GM12872 (cell line): ENCODE results near the gene ZNF507.

Experiments used
- TF ChIP-seq, protein P1 (sequence below): IDR thresholded peaks from 3 replicates; pipeline ENCODE4 v1.5.1; 2011; ENCODE audit warnings: low read depth, mild to moderate bottlenecking, low read length, moderate library complexity; ENCODE audit not compliant: insufficient read depth

ZNF507 gene

DNA sequence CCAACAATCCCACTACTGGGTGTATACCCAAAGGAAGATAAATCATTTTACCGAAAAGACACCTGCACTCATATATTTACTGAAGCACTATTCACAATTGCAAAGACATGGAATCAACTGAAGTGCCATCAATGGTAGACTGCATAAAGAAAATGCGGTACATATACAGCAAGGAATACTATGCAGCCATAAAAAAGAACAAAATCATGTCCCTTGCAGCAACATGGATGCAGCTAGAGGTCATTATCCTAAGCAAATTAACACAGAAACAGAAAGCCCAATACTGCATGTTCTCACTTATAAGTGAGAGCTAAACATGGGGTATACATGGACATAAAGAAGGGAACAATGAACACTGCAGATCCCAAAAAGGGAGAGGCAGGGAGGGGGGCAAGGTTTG is 2.7 kb upstream of the ZNF507 start:
- TF ChIP-seq, protein P1, sequence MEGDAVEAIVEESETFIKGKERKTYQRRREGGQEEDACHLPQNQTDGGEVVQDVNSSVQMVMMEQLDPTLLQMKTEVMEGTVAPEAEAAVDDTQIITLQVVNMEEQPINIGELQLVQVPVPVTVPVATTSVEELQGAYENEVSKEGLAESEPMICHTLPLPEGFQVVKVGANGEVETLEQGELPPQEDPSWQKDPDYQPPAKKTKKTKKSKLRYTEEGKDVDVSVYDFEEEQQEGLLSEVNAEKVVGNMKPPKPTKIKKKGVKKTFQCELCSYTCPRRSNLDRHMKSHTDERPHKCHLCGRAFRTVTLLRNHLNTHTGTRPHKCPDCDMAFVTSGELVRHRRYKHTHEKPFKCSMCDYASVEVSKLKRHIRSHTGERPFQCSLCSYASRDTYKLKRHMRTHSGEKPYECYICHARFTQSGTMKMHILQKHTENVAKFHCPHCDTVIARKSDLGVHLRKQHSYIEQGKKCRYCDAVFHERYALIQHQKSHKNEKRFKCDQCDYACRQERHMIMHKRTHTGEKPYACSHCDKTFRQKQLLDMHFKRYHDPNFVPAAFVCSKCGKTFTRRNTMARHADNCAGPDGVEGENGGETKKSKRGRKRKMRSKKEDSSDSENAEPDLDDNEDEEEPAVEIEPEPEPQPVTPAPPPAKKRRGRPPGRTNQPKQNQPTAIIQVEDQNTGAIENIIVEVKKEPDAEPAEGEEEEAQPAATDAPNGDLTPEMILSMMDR: no peak

DNA sequence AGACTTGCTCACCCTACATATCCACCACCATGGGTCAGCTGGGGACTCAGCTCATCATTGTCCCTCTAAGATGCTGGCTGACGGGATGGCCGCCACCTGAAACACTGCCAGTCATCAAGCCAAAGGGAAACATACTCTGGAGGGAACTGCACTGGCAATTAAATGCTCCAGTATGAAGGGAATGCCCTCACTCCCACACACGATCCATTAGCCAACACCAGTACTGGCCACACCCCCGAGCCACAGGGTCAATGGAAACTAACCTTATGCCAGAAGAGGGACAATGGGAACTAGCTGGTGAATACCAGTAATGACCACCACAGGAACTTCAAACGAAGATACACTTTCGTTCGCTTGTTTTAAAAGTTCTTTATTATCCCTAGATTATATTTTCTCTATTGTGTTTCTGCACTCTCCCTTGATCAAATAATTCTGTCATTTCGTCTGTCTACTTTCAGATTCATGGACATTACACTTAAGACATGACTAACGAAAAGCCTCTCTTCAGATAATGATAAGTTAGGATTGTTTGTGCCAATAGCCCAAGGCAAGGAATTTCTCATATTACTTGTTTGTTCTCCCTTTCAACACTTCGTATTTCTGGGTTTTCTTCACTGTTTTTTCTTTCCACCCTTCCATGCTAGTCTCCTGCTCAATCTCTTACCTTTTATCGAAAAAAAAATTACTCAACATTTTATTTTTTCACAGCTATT is 1.7 kb upstream of the ZNF507 start:
- TF ChIP-seq, protein P1: no peak

DNA sequence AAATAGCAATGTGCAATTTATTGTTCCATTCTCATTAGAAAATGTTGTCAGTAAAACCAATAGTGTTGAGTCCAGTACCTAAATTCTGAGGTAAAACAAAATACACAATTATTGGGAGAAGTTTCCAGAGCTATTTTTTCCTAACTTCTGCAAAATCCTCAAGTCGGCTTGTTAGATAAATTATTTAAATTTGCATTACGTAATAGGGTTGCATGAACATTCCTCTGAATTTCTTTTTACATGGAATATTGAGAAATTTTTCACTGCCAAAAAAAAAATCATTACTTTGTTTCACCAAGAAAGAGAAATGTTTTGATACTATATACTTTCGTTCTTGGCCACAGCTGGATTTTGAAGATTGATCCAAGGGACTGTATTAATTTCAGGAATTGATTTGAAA is 1.5 kb downstream of the ZNF507 start:
- TF ChIP-seq, protein P1: no peak

DNA sequence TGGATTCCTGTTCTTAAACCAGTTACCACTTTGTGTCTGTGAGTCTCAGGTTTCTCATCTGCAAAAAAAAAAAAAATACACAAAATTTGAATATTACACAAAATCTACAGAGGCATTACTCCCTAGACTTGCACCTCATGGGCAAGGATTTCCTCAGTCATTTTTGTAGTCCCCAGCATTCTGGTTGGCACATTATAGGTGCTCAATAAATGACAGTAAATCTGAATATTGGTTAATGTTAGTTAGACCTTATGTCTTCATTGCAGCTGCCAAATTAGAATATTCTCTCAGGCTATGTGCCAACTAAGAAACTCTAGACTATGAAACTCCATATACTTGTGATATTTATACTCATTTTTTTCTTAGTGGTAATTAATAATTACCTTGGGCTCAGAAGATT is 2.2 kb downstream of the ZNF507 start:
- TF ChIP-seq, protein P1: no peak

DNA sequence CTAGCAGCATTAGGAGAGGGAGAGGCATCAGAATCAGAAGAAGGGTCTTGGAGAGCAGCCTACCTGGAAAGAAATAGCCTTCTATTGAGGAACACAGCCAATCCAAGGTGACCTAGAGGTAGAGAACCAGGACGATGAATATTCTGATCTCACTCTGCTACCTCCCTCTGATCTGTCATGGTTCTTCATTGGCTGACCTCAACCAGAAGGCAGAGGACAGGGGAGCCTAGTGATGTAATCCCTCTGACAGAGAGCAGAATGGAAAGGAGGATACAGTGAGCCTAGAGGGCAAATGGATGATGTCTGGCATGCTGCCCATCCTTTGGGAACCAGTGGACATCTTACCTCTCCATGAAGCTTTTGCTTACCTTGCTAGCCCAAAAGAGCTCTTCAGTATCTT is 3.6 kb downstream of the ZNF507 start:
- TF ChIP-seq, protein P1: no peak

DNA sequence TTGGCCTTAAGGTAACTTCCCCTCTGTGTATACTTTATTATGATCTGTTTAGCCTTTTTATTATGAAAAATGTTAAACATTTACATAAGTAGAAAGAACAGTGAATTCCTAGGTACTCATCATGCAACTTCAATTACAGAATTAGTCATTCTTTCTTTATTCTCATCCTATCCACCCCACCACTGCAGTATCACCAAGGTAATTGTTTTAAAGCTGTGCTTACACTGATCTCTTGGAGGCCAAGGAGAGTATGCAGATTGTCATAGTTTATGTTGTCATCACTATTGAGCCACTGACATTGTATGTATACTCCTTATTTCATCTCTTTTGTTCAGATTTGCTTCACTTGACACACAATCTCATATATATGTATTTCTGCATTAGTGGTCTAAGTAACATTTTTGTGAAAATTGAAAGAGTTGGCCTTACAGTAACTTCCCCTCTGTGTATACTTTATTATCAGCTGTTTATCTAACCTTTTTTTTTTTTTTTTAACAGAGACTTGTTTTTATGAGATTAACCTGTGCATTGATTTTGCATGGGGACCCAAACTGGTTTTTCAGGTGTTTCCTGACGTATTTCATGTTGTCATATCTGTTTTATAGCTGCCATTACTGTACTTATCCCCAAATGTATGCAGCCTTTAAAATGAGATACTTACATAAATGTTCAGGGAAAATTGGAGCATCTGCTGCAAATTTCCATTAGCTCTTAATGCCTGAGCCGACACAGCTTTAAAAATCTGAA is 4.5 kb downstream of the ZNF507 start:
- TF ChIP-seq, protein P1: no peak

DNA sequence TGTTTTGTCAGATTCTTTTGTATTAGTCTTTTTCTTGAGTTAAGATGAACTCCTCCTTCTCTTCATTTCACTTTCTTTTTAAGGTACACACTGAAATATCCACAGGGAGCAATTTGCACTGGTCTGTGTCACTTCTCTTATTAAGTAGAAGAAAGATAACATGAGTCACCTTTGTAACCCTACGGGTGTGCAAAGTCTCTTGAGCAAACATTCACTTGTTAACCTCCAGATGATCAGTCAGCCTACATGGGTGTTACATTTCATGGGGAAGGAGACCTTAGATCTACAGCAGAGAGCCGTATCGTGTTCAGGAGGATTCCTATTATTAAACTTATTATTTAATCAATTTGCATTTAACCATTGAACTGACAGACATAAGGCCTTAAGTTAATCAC is 5.1 kb downstream of the ZNF507 start:
- TF ChIP-seq, protein P1: no peak
